ENCODE measurements around the gene POLD4.
A peak's percentile ranks its signal among the peaks of the same experiment; 100 is the strongest.

Gene POLD4

DNA sequence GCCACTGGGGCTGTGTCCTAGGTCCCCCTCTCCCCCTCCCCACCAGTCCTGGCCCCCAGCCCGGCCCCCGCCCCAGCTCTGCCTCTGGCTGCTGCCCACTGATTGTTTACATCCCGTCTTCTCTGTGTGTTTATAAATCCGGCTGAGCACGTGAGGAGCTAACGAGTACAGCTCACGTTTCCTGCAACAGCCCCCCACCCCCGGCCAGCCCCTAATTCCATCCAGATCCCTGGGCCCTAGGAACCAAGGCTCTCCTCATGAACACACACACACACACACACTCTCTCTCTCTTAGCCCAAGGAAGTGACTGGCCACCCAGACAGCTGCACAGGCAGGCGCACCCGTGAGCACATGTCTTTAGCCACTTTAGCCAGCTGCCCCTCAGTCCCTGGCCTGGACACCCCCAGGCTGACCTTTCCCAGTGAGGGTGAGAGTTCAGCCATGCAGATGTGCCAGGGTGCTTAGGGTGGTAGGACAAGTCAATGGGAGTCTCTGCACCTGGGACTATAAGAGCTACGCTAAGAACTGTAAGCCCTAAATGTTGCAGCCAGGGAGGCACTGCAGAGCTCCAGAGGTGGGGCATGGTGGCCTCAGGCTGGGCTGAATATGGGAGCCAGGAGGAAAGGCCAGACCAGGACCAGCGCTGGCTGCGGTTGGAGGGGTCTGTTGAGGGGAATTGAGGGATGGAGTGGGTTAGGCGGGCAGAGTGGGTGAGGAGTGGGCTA, 17.2 kb upstream of the POLD4 start:
- peak; percentile 73 for DNase-seq

DNA sequence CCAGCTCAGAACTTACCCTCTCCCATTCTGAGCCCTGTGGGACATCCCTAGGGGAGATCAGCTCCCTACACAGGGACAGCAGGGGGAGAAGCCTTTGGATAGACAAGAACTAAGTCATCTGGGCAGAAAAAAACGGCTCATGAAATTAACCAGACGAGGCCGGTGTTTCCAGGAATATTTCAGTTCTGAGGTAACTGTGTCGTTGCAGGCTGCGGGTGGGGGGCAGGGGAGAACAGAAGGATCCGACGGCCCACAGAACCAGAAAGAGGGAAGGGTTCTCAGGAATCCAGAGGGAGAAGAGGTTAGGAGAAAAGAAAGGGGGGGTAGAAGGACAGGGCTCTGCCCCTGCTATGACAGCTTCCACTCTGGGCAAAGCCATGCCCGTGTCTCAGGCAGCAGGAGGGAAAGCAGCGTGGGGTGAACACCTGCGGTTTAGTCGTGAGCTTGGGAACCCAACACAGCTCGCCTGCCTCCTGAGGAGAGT, 16.5 kb upstream of the POLD4 start:
- peak; percentile 73 for DNase-seq

- no peak for DNase-seq
These were observed 15.9 kb upstream of the POLD4 start for GRCh38 chr11:67369275-67369674.

DNA sequence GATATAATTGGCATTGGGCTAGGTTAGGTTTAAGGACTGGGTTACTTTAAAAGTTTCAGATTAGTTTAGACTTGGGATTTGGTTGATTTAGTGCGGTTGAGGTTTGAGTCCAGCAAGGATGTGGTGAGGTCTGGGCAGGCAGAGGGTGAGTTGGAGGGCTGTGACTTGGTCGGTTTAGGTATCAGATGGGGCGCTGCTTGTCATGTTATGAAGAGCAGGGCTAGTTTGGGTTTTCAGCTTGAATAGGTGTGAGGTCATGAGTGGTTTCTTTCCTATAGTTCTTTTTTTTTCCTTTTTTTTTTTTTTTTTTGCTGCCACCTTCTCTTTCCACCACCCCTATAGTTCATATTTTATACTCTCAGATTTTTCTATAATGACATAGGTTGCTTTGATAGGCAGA, 15.3 kb upstream of the POLD4 start:
- no peak for DNase-seq

DNA sequence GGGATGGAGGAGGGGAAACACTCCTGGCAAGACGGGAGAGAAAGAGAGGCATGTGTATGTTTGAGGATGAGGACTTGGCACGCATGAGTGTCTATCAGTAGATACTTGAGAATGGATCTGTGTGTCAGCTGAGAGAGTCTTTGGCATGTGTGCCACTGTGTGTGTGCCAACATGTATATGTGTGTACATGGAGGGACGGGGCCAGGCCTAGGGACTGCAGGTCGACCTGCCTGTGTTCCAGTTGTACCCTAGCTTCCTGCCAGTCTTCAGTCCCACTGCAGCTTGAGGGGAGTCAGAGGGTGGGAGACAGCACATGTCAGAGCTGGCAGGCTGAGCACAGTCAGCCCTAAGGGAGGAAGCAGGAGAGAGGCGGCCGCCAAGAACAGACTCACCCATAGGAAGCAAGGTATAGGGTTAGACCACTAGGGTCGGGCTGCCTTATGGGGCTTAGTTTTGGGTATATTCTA, 14.4 kb upstream of the POLD4 start:
- DNase-seq, result no peak

- DNase-seq, result peak; percentile 75
These were observed 13.8 kb upstream of the POLD4 start for GRCh38 chr11:67366961-67367760.

GRCh38 chr11:67366546-67366945, 13.2 kb upstream of the POLD4 start:
- DNase-seq, result peak; percentile 42

DNA sequence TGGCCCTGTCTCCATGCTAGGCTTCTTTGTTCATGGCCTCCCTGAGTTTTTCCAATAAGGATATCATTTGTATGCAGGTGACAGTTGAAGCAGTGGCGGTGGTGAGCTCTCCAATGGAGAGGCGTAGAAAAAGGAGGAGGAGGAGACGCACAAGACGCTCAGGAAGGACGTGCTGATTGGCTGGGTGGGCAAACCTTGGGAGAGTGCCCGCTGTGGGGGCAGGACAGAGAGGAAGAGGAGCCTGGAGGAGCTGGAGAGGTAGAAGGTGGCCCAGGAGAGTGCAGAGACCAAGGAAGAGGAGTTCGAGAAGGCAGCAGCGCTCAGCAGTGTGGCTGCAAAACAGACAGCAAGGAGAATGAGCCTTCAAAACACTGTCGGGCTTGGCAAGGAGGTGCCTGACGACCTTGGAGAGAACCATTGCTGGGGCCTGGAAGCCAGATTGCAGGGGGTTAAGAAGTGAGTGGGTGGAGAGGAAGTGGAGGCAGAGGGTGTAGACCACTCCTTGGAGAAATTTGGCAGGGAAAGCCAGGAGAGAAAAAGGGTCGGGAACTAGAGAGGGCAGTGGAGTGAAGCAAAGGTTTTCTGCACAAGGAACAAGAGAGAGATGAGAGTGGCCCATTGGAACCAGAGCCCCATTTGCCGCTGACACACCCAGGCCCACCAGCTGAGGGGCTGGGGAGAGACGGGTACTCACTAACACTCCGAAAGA, 12.5 kb upstream of the POLD4 start:
- DNase-seq, result no peak

GRCh38 chr11:67364783-67365722, 11.7 kb upstream of the POLD4 start:
- no peak for DNase-seq

DNA sequence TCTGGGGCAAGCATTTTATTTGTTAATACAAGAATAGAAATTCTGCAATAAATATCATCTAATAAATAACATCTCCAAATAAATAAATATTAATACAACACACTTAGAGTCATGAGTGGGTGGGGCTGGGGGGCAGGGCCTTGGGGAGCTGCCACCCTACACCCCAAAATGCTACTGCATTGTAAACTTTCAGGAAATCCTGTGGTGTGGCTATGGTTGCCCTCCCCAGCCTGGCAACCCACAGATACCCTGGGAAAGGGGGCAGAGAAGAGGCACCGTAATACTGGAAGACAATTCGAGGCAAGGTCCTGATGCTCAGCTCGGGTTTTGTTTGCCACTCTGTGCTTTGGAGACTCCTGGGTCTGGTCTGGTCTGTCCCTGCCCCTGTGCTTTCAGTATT, 10.8 kb upstream of the POLD4 start:
- DNase-seq, result no peak

- DNase-seq, result no peak
These were observed 4.7 kb upstream of the POLD4 start for GRCh38 chr11:67357831-67358670.

DNA sequence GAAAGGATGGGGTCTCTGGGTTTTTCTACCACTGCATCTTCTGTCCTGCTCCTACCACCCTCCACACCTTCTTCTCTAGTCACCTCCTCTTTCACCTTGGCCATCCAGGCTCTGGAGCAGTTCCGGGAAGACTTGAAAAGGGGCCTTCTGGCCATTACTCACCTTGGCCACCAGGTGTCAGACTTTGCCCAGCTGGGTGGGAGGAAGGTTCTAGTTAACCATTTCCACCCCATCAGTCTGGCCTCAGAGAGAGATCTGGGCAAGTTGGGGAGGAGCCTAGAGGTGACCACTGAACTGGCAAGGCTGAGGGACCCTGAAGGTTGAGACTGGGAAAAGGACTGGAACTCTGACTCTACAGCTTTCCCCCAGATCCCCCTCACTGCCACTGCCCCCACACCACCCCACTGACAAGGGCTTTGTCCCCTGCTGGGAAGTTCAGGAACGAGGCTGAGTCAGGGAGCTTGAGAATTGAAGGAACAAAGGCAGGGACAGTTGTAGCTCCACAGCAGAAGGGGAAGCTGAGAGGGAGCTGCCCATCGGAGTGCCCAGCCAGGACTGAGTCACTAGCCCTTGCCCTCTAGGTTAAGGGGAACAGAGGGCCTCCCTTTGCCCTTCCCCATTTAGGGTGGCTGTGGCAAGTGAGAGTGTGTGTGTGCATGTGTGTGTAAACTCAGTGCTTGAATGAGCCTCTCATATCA, 3.7 kb upstream of the POLD4 start:
- DNase-seq, result peak; percentile 79

GRCh38 chr11:67356387-67356863, 3.1 kb upstream of the POLD4 start:
- no peak for DNase-seq

- DNase-seq, result no peak
These were observed 2.5 kb upstream of the POLD4 start for GRCh38 chr11:67355794-67356386.

DNA sequence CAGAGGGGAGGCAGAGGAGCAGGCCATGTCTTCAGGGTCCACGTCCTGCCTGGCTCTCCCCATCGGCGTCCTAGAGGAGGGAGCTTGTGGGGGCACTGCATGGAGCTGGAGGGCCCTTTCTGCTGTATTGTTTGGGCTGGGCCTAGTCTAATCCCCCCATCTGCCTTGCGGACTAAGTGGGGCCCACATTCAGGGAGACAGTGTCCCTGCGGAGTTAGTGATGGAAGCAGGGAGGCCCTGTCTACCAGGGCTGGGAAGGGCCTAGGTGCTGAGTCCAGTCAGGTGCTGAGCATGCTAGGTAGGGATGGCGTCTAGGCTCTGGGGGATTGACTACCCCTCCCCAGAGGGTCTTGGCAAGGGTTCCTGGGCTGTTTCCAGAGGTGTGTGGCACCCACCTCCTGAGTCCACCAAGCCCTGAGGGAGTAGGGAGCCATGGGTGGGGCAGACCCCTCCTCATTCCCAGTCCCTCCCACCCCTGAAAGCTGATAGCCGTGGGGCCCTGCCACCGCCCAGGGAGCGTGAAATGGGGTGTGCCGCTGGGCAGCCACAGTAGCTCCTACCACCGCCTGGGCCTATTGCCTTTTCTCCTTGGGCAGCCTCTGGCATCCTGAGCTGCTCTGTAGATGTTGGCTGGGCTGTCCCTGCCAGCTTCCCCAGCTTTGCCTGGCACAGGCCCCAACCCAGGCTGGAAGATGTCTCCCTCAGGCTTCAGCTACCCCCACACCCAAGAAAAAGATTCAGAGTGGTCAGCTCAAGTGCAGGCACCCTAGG, 1.9 kb upstream of the POLD4 start:
- no peak for DNase-seq

DNA sequence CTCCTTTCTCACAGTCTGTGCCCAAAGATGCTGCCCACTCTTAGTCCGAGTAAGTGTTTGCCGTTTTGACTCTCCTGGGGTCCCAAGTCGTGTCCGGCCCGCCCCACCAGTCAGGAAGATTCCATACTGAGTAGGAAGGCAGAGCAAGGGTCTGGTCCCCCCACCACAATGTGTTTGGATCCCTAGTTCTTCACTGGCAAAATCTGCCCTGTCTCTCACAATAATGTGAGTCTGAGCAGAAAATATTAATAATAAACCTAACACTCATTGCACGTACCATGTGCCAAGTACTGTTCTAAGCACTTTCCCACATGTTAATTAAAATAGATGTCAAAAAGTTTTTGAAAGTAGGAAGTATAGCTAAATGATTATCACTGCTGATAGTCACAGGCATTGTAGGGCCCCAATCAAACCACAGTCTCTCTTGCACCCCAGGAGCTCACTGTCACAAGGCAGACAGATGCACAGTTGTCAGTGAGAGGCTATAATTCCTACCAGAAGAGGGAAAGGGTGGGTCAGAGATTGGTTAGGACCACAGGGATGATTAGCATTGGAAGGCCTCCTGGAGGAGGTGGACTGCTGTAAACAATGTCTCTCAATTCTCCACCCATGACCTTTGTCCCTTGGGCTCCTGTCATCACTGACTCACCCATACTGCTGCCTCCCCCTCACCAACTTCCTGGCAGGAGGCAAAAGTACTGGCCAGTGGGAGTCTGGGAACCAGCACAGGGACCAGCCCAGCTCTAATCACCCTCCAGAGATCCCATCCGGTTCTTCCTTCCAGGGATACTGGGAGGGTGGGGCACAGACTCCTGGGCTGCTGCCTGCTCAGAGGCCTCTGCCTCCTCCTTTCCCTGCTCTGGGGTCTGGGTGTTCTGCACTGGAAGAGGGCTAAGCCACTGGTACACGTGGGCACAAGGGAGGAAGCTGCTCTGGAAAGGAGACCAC, 1.0 kb upstream of the POLD4 start:
- peak; percentile 54 for DNase-seq

GRCh38 chr11:67352546-67353316, 615 bp downstream of the POLD4 start:
- peak; percentile 76 for DNase-seq
